HG03432 (cell line): Measurements from ENCODE around the gene TBPL2.
"Not testable (repeated sequence)": the region's sequence is repeated elsewhere in the genome, so short reads cannot be mapped to it uniquely, and the experiment has no call there.

ENCODE experiments used
- ATAC-seq: cut with Tn5 transposase; IDR thresholded peaks from one replicate; pipeline ENCODE4 v1.9.1; 2021; ENCODE audit warnings: mild to moderate bottlenecking, moderate library complexity; ENCODE audit not compliant: unreplicated experiment

The TBPL2 gene

DNA sequence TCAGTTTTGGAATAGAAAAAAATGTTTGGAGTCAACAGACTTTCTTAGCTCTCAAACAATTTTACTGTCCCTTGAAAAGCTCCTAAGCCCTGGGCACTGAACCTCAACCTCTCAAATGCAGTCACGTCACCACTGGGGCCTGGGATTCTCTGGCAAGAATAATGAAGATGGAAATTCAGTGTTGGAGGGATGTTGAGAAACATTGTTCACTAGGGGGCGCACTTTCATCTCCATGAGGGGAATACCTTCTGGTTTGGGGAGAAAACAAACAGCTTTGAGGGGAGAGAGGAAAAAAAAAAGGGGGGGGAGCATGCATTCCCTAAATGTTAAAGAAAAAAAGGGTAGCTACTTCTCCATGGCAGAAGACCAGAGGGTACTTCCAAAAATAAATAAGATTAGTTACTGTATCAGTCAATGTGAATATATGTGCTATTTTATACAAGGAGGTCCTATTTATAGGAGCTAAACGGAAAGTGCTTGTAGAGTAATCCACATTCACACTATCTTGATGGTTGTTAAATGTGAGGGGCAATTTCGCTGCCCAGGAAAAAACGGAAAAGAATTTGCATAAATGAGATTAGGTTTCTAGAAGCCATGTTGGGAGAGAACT is 5.8 kb upstream of the TBPL2 start:
- ATAC-seq, result peak; percentile 45

DNA sequence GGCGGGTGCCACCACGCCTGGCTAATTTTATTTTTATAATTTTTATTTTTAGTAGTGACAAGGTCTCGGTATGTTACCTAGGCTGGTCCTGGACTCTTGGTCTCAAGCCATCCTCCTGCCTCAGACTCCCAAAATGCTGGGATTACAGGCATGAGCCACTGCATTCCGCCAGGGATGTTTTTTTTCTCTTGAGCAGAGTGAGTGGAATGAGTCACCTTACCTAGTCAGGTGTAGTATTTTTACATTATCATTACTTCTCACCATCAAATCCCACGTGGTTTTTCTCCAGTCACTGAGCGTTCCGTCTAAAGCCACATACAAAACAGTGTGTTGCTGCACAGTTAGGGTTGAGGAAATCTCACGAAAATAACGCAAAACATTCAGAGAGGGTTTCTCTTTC is 870 bp upstream of the TBPL2 start:
- ATAC-seq, result no peak

DNA sequence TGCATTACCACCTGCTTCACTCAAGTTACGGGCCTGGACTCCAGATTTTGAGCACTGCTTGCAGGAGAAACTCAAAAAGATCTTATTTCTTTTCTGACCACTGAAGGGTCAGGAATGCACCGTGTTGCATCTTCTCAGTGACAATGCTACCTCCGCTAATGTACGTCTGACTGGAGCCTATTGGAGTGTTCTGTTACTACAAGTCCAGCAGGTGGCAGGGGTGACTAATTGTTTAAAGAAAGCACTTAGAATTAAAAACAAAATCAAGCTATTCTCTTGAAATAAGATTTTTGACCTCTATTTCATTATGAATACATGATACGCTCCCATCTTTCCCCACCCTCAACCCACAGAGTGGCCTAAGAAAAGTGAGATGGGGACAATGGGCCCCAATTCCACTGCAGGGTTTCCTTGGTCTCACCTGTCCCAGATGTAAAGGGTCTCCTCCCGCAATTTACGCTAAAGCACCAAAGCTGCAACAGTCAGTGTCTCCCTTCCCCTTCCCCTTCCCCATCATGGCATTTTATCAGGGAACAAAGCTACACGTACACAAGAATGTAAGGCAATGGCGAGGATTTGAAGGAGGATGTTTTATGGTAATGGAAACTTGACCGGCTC is 2.2 kb downstream of the TBPL2 start:
- no peak for ATAC-seq

DNA sequence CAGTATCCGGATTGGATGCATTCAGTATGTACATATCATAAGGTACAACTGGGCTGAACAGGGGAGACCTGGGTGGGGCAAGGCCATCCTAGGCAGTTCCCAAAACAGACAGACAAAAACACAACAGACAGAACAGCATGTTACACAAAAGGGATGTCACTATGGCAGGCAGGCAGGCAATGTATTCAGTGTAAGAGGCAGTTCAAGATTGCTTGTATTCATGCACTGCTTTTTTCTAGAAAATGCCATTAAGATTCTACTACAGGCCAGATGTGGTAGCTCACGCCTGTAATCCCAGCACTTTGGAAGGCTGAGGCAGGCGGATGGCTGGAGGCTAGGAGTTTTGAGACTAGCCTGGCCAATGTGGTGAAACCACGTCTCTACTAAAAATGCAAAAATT is 3.5 kb downstream of the TBPL2 start:
- ATAC-seq, result no peak

DNA sequence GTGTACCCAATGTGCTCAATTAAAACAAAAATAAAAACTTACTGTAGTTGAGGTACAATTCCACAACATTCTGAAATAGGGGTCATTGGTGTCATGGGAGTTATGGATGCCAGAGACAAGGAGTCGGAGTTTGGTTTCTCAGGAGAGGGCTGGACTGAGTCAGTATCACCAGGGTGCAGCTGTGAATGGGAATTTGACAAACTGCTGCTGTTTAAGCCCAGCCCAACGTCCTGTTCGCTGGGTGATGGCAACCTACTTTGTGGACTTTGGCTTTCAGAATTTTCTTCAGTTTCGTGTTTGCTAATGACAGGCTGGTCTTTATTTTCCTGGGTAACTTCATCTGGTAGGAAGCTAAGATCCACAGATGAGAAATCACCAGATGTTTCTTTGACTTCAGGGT is 3.9 kb downstream of the TBPL2 start:
- ATAC-seq, result no peak

DNA sequence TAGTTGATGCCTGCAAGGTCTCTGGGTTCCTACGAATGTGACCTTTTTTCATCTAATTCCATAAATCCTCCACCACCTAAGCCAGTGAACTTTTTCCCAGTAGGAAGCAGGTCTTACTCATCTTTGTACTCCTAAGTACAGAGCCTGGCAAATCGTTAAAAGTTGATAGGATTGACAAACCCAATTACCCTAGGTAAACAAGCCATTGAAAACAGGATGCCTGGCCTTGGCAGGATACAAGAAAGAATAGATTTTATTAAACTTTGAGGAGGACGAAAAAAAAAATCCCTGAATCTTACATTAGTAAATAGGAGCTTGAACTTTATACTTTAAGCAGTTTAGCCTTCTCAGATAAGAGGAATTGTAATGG is 5.6 kb downstream of the TBPL2 start:
- ATAC-seq, result no peak

DNA sequence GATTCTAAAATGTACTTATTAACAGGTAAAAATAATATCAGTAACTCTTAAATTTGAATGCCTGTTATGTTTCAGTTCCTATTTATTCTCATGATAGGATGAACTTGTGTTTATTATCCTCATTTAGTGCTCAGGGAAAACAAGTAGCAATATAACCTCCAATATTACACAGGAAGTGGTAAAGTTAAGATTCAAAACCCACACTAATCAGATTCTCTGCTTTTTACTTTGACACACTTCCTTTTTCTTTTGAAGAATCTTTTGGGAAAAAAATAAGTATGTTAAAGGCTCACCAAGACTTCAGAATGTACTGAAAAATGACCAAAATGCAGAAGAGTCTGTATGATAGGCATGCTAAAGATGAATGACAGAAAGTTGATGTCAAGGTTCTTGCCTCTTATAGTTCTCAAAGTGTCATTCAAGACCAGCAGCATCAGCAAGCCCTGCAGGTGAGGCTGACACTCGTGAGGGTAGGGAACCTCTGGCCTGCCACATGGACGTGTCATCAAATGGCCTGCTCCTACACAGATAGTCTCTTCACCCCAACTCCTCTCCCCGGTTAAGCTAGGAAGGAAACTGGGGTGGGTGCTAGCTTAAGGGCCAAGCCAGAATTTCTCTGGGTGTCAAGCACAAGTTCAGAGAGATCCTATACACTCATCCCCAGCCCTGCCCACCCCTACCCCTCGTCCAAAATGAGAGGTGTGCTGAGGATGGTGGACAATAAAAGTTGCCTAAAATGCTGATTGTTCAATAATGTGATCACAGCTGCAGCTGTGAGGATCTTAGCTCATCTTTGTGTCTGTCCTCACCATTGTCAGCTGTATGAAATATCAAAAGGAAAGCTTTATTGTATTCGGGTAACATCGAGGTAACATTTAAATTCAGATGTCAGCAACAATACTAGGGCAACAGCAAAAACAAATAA is 6.3 kb downstream of the TBPL2 start:
- ATAC-seq, result no peak

DNA sequence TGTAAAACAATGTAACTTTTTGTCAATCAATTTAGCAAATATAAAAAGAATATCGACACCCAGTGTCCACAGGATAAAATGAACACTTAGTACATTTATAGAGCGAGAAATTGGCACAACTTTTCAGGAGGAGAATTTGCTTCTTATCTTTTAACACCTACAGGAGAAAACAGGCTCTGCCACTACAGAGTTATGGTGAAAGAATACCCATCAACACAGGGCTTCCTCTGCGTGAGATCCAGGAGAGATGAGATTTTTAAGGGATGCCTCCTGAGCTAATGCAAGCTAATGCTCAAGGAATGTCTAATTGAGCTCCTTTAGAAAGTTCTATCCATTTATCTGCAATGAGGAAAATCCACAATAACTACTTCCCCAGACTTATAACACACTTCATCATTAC is 7.8 kb downstream of the TBPL2 start:
- no peak for ATAC-seq

DNA sequence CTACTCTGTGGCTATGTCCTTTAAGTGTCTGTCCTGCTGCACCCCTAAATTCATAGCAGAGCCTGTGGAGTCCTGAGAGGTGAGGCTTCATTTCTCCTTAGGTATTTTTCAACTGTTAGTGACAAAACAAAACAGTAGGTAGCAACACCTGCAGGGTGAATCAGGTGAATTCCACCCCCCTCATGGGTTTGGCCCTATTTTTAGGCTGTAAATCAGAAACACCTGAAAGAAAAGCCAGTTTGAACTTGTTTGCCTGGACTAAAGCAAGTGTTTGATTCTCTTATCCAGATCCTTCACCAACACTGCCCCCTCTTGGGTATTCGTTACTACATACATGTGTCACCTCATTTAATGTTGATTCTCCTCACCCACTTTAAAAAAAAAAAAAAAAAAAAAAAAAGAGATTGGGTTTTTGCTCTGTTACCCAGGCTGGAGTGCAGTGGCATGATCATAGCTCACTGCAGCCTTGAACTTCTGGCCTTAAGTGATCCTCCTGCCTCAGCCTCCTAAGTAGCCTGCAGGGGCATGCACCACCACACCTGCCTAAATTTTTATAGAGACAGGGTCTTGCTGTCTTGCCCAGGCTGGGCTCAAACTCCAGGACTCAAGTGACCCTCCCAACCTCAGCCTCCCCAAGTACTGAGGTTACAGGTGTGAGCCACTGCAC is 10.3 kb downstream of the TBPL2 start:
- peak; percentile 79 for ATAC-seq

DNA sequence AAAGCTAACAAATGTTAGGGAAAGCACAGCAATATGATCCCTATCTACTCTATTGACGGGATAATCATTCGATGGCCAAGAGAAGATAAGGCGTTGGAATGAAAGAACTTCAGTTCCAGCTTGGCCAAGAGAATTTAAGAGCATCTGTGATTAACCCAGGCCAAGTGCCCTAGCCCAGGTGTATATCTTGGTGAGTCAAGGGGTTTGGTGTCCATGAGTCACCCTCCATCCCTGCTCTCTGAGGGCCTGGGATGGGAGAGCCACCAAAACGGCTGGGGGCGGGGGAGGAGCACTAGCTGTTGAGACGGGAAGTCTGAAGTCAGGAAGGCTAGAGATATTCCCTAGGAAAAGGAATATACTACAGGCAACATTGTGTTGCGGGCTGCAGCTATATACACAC is 13.0 kb downstream of the TBPL2 start:
- no peak for ATAC-seq

DNA sequence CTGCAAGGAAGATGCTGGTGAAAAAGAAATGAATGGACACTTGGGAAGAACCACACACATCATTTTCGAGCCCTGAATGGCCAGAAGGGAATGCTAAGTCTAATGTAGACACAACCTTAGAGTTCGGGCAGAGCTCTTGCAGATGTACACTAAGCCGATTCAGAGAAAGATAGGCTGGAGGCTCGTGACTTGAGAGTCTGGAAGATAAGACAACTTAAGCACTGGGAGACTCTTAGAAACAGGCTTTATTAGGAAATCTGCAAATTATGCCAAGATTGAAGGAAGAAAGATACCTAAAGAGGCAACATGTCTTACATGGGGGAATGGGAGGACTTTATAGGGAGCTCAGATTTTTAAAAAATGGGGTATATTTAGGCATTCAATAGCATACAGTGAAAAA is 13.5 kb downstream of the TBPL2 start:
- no peak for ATAC-seq

DNA sequence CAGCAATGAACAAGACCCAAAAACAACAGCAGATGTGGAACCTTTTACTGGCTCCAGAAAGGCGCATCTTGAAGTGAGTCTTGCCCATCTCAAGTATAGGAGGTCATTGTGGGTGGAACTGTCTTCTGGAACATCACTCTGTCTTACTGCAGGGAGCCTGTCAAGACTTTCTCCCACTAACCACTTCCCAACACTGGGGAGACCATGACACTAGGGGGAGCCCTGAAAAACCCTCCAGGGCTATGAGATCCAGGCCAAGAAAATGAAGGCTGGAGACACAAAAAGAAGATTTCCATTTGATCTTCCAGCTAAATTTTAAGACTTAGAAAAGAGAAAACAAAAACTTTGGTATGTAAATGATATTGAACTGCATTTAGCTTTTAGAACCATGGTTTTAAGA is 15.3 kb downstream of the TBPL2 start:
- ATAC-seq, result no peak

DNA sequence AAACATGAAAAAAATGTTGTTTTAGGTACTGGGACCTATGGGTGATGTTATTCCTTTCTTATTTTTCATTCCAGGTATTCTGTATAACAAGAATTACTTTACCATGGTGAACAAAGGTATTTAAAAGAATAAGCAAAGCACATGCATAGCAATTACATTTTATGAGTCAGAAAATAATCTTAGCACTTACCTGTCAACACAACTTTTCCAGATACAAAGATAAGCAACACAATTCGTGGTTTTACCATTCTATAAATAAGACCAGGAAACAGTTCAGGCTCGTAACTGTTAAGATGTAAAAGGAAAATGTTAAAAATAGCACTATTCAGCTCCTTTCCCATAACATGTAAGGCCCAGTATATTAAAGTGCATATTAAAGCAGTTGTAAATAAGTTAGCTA is 16.4 kb downstream of the TBPL2 start:
- no peak for ATAC-seq

DNA sequence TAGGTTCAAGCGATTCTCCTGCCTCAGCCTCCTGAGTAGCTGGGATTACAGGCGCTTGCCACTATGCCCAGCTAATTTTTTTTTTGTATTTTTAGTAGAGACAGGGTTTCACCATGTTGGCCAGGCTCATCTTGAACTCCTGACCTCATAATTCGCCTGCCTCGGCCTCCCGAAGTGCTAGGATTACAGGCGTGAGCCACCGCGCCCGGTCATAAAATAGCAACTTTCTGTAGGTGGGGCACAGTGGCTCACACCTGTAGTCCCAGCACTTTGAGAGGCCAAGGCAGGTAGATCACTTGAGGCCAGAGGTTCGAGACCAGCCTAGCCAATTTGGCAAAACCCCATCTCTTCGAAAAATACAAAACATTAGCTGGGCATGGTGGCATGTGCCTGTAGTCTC is 18.1 kb downstream of the TBPL2 start:
- ATAC-seq, result not testable (repeated sequence)

DNA sequence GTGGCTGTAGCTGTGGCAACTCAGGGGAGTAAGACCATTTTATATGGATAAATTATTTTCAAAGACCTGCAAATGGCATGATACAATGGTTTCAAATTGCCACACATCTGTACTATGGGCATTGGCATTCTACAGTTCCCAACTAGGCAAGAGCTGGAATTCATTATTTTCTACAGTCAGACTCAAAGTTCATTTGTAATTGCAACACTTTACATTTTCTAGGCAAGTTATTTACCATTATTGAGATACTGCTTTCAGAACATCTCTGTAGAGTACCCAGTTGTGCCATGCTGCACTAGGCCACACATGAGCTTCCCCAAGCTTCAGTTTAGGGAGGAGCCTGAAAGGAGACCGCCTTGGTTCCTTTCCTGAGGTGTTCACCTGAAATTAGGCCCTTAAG is 20.8 kb downstream of the TBPL2 start:
- no peak for ATAC-seq

DNA sequence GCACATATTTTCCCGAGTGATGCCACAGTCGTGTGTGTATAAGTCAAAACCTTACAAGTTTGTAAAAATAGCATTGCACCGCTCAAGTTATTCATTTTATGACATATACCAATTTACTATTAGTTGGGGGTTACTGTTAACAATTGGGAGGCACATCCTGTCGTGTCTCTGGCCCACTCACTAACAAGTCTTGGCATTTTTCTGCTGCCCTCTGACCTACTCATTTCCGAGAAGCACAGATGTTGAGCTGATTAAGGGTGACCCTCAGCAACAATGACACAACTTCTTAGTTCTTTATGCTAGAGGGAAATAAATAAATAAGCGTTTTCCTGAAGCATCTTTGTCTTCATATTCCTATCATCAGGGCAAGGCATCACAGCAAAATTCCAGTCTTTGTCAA is 22.0 kb downstream of the TBPL2 start:
- no peak for ATAC-seq

DNA sequence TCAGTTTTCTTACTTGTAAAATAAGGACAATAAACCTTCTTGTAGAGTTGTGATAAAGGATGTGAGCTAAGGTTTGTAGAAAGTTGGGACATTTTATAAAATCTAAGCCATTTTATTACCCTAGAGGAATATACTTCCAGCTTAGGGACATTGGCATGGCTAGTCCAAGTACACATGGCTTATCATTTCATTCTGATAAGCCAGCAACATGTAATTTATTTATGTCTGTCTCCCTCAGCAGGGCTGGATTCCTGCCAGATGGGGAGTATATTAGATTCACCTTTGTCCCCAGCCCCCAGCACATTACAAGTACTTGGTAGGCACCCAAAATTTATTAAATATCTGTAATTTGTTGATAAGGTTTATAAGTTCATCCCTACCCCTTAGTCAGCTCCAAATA is 22.5 kb downstream of the TBPL2 start:
- no peak for ATAC-seq

DNA sequence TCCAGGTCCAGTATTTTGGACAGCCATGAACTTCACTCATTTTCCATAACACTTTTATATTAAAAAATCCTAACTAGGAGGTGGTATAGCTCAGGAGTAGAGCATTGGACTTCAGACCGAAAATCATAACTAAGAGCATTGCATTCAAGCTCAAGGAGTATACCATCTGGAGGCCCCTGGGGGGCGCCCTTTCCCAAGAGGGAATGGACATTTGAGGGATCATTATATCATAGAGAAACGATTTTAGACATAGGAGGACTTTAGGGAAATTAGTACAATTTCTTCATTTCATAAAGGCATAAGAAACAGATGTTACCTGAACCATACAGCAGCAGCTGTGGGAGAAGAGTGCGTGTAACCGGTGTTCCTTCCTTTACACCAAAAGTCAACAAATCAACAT is 23.6 kb downstream of the TBPL2 start:
- no peak for ATAC-seq

DNA sequence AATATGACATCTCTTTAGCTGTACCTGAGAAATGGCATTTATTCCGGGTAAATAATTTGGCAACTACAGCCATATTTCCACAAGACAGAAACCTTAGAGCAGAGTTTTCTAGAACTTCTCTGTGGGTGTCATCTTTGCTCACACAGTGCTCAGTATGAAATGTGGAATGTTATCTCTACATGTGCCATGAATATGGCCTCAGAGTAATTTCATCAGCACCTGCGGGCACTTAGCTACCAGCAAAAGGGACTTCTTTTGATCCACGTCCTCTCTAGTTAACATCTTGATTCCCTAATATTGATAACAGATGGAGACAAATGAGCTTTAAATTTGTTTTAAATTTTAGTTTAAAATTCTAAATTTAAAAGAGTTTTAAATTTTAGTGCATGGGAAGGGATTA is 25.9 kb downstream of the TBPL2 start:
- ATAC-seq, result no peak

DNA sequence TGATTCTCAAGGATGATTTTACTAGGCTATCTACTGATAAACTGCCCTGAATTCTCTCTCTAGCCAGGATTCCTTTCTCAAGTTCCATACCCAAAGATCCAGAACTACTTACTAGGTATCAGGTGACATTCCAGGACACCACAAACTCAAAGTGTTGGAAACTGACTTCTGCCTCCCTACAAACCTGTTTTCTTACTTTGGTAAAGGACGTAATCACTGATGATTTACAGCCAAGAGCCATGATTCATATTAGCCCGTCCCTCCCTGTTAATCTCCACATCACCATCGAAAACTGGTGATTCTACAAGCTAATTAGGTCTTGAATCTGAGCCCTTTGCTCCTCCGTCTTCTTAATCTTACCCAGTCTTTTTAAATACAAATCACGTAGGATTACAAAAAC is 27.7 kb downstream of the TBPL2 start:
- no peak for ATAC-seq
